ENCODE results near the gene POTEH.
"Not testable (repeated sequence)": the region's sequence is repeated elsewhere in the genome, so short reads cannot be mapped to it uniquely, and the experiment has no call there.

The POTEH gene

GRCh38 chr22:15689749-15690125, at the start of gene POTEH:
TSS of gene POTEH (plus strand) at chr22:15690026. CDS start at chr22:15690078, 52 bp downstream.
- not testable (repeated sequence) for DNase-seq

GRCh38 chr22:15642288-15642861, 47.5 kb upstream of the POTEH start:
- not testable (repeated sequence) for DNase-seq

GRCh38 chr22:15651954-15652353, 37.9 kb upstream of the POTEH start:
- DNase-seq, result not testable (repeated sequence)

GRCh38 chr22:15652738-15653137, 37.1 kb upstream of the POTEH start:
- DNase-seq, result not testable (repeated sequence)

GRCh38 chr22:15653241-15653640, 36.6 kb upstream of the POTEH start:
- not testable (repeated sequence) for DNase-seq

GRCh38 chr22:15661102-15661501, 28.7 kb upstream of the POTEH start:
- DNase-seq, result not testable (repeated sequence)

GRCh38 chr22:15664682-15665081, 25.1 kb upstream of the POTEH start:
- DNase-seq, result not testable (repeated sequence)

GRCh38 chr22:15665478-15665877, 24.3 kb upstream of the POTEH start:
- DNase-seq, result not testable (repeated sequence)

GRCh38 chr22:15669430-15669829, 20.4 kb upstream of the POTEH start:
- DNase-seq, result not testable (repeated sequence)

GRCh38 chr22:15679702-15680101, 10.1 kb upstream of the POTEH start:
- DNase-seq, result not testable (repeated sequence)

GRCh38 chr22:15684115-15684514, 5.7 kb upstream of the POTEH start:
- not testable (repeated sequence) for DNase-seq

- DNase-seq, result not testable (repeated sequence)
Observed at GRCh38 chr22:15684695-15685094, 5.1 kb upstream of the POTEH start.

GRCh38 chr22:15685641-15686040, 4.2 kb upstream of the POTEH start:
- DNase-seq, result not testable (repeated sequence)

GRCh38 chr22:15687086-15687485, 2.7 kb upstream of the POTEH start:
- not testable (repeated sequence) for DNase-seq

GRCh38 chr22:15687676-15688075, 2.1 kb upstream of the POTEH start:
- DNase-seq, result not testable (repeated sequence)

GRCh38 chr22:15688090-15688489, 1.7 kb upstream of the POTEH start:
- DNase-seq, result not testable (repeated sequence)

- not testable (repeated sequence) for DNase-seq
Observed at GRCh38 chr22:15689012-15689748, 646 bp upstream of the POTEH start.

- not testable (repeated sequence) for DNase-seq
Observed at GRCh38 chr22:15713600-15713999, 23.8 kb downstream of the POTEH start.

GRCh38 chr22:15714125-15714524, 24.3 kb downstream of the POTEH start:
- DNase-seq, result not testable (repeated sequence)

- DNase-seq, result not testable (repeated sequence)
Observed at GRCh38 chr22:15721884-15722283, 32.1 kb downstream of the POTEH start.

GRCh38 chr22:15729209-15729917, 39.5 kb downstream of the POTEH start:
- not testable (repeated sequence) for DNase-seq

GRCh38 chr22:15731023-15731422, 41.2 kb downstream of the POTEH start:
- DNase-seq, result not testable (repeated sequence)

GRCh38 chr22:15734411-15734810, 44.6 kb downstream of the POTEH start:
- DNase-seq, result not testable (repeated sequence)
